Liver (tissue), 9 donors: Measurements from ENCODE around the gene NPAS4. TPM values are rescaled to one million over a fixed set of nuclear protein-coding genes. Genes with fewer than 3 reads are reported as not detected.

Experiments used
- DNase-seq: peaks from one replicate; pipeline ENCODE4 v3.0.0-alpha.2; 2017; ENCODE audit warnings: low spot score
- H3K27ac ChIP-seq, 2 donors: one replicate each; pipeline ENCODE4 v1.7.0; 2013; ENCODE audit warnings: inconsistent platforms in 2 of 2, low read length in 2 of 2, control low read depth in 1 of 2, low read depth in 1 of 2, mild to moderate bottlenecking in 1 of 2
- H3K27me3 ChIP-seq, 4 donors: one replicate each; pipeline versions ENCODE4 v1.6.1 to v1.7.0; 2013; ENCODE audit warnings: low read length in 3 of 4, inconsistent platforms in 1 of 4, mild to moderate bottlenecking in 1 of 4, moderate library complexity in 1 of 4; ENCODE audit not compliant: control insufficient read depth in 4 of 4, insufficient read depth in 4 of 4
- H3K36me3 ChIP-seq, 4 donors: one replicate each; pipeline versions ENCODE4 v1.6.1 to v1.7.0; 2013; ENCODE audit warnings: low read length in 3 of 4, mild to moderate bottlenecking in 3 of 4, low read depth in 1 of 4, moderate library complexity in 1 of 4; ENCODE audit not compliant: control insufficient read depth in 4 of 4, insufficient read depth in 3 of 4
- H3K4me1 ChIP-seq, 4 donors: one replicate each; pipeline versions ENCODE4 v1.6.1 to v1.7.0; 2013; ENCODE audit warnings: low read length in 3 of 4, mild to moderate bottlenecking in 3 of 4, moderate library complexity in 1 of 4; ENCODE audit not compliant: control insufficient read depth in 4 of 4, insufficient read depth in 4 of 4
- H3K4me3 ChIP-seq, 3 donors: one replicate each; pipeline versions ENCODE4 v1.6.1 to v1.7.0; 2013; ENCODE audit warnings: low read length in 3 of 3, control low read depth in 1 of 3, low read depth in 1 of 3, mild to moderate bottlenecking in 1 of 3
- H3K9ac ChIP-seq, 2 donors: one replicate each; pipeline ENCODE4 v1.7.0; 2013; ENCODE audit warnings: low read length in 2 of 2, mild to moderate bottlenecking in 2 of 2, moderate library complexity in 2 of 2, control low read depth in 1 of 2, low read depth in 1 of 2
- H3K9me3 ChIP-seq, 4 donors: one replicate each; pipeline versions ENCODE4 v1.6.1 to v1.7.0; 2013; ENCODE audit warnings: low read length in 3 of 4; ENCODE audit not compliant: control insufficient read depth in 4 of 4
- EGR1 ChIP-seq, 2 donors: IDR thresholded peaks; 2 replicates each; pipeline ENCODE4 v1.6.1; 2016 to 2018; ENCODE audit warnings: antibody characterized with exemption in 2 of 2, low read depth in 2 of 2
- FOXA1 ChIP-seq: IDR thresholded peaks from 2 replicates; pipeline ENCODE4 v1.6.1; 2016; ENCODE audit warnings: antibody characterized with exemption
- FOXA2 ChIP-seq: IDR thresholded peaks from 2 replicates; pipeline ENCODE4 v1.6.1; 2016; ENCODE audit warnings: antibody characterized with exemption
- GABPA ChIP-seq, 2 donors: IDR thresholded peaks in 1 of 2; conservative IDR thresholded peaks in 1 of 2; 2 replicates each; pipeline ENCODE4 v1.6.1; 2016; ENCODE audit warnings: antibody characterized with exemption in 2 of 2, mild to moderate bottlenecking in 1 of 2, moderate library complexity in 1 of 2
- HNF4A ChIP-seq, 2 donors: conservative IDR thresholded peaks; 2 replicates each; pipeline ENCODE4 v1.6.1; 2016; ENCODE audit warnings: antibody characterized with exemption in 2 of 2, mild to moderate bottlenecking in 2 of 2
- HNF4G ChIP-seq: IDR thresholded peaks from 2 replicates; pipeline ENCODE4 v1.6.1; 2016; ENCODE audit warnings: antibody characterized with exemption
- JUND ChIP-seq, 2 donors: IDR thresholded peaks; 2 replicates each; pipeline ENCODE4 v1.6.1; 2016; ENCODE audit warnings: antibody characterized with exemption in 2 of 2
- RAD21 ChIP-seq, 2 donors: IDR thresholded peaks; 2 replicates each; pipeline ENCODE4 v1.6.1; 2016; ENCODE audit warnings: antibody characterized with exemption in 2 of 2, mild to moderate bottlenecking in 2 of 2
- SP1 ChIP-seq: IDR thresholded peaks from 2 replicates; pipeline ENCODE4 v1.6.1; 2018; ENCODE audit warnings: antibody characterized with exemption, mild to moderate bottlenecking
- YY1 ChIP-seq: IDR thresholded peaks from 2 replicates; pipeline ENCODE4 v1.6.1; 2016; ENCODE audit warnings: antibody characterized with exemption, mild to moderate bottlenecking
- WGBS: extraction: QIAGEN DNeasy Blood & Tissue Kit; methylation state at CpG from one replicate; pipeline ENCODE4 v1.1.7; 2013; 5-methylcytosine and 5-hydroxymethylcytosine counted together
- polyA plus RNA-seq, 2 donors: library from polyadenylated mRNA; stranded (reverse) in 1 of 2; unstranded in 1 of 2; fragments of 200-250 nt in 1 of 2; fragments of >200 nt in 1 of 2; fragmentation: Nextera tagmentation in 1 of 2; extraction: Ambion mirVana in 1 of 2; gene quantifications; one replicate each; pipeline versions ENCODE4 v1.2.1 to v1.2.3, GENCODE V29; 2013 to 2015
- total RNA-seq, 2 donors: library from RNA; depleted of rRNA; stranded (reverse); fragments of >200 nt; gene quantifications; one replicate each; pipeline ENCODE4 v1.2.3, GENCODE V29; 2014
- TF ChIP-seq, protein P1 (sequence below): fragments of 150-350 bp; IDR thresholded peaks from 2 replicates; pipeline ENCODE4 v1.5.1; 2017; ENCODE audit warnings: improper control_type of control experiment, low read depth, low read length; ENCODE audit not compliant: missing input control
- TF ChIP-seq, protein P2 (sequence below): IDR thresholded peaks from 2 replicates; pipeline ENCODE4 v1.6.1; 2016; ENCODE audit warnings: antibody characterized with exemption, mild to moderate bottlenecking
- TF ChIP-seq, protein P3 (sequence below): IDR thresholded peaks from 2 replicates; pipeline ENCODE4 v1.6.1; 2016; ENCODE audit warnings: antibody characterized with exemption
- TF ChIP-seq, protein P4 (sequence below): IDR thresholded peaks from 2 replicates; pipeline ENCODE4 v1.6.1; 2016; ENCODE audit warnings: antibody characterized with exemption
- TF ChIP-seq, protein P5 (sequence below): IDR thresholded peaks from 2 replicates; pipeline ENCODE4 v1.6.1; 2016; ENCODE audit warnings: antibody characterized with exemption
- donor health status: healthy.
- donor health status: healthy.
- donor health status: healthy.
- donor health status: healthy.
- donor health status: healthy.

NPAS4 gene
- total and polyA plus RNA-seq, 4 donors: 0.01 TPM; not detected in 3

DNA sequence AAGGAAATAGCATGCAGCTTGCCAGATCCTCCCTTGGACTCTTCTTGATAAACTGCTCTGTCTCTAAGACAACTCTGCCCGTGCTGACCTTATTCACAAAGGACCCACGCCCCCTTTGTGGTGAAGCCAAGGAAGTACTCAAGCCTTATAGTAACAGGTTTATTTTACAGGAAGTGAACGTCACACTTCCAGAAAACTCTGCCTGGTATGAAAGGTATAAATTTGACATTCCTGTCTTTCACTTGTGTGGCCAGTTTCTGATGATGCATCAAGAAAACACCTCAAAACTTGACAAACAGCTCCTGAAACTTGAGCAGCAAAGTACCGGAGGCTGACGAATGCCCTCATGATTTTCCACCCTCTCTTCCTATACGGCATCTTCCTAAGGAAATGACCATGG is 33.4 kb downstream of the NPAS4 start:
- WGBS: 43% methylated on average over 6 of the region's 6 CpGs
- H3K36me3 ChIP-seq: no peaks in the 10 kb centered on the region
- no peaks in the 10 kb centered on the region for H3K9me3 ChIP-seq
- no peak overlapping the region for H3K4me3 ChIP-seq
- peaks cover 0 to 2% (median 0%) of the 10 kb centered on the region in 4 donors for H3K27me3 ChIP-seq
- no peak overlapping the region for H3K27ac ChIP-seq
- DNase-seq: no peak
- H3K9ac ChIP-seq: no peak overlapping the region
- no peaks in the 10 kb centered on the region for H3K4me1 ChIP-seq
- TF ChIP-seq JUND (IDR thresholded peaks at IDR 0.05) (no peak), HNF4G (no peak), FOXA1 (no peak), EGR1 (IDR thresholded peaks at IDR 0.05; ENCODE audit: low read depth in 2 of 2) (no peak), GABPA (IDR thresholded peaks at IDR 0.05 in 1 of 2, conservative IDR thresholded peaks at IDR 0.05 in 1 of 2) (no peak), FOXA2 (no peak), SP1 (no peak), YY1 (no peak)
- TF ChIP-seq, protein P1, sequence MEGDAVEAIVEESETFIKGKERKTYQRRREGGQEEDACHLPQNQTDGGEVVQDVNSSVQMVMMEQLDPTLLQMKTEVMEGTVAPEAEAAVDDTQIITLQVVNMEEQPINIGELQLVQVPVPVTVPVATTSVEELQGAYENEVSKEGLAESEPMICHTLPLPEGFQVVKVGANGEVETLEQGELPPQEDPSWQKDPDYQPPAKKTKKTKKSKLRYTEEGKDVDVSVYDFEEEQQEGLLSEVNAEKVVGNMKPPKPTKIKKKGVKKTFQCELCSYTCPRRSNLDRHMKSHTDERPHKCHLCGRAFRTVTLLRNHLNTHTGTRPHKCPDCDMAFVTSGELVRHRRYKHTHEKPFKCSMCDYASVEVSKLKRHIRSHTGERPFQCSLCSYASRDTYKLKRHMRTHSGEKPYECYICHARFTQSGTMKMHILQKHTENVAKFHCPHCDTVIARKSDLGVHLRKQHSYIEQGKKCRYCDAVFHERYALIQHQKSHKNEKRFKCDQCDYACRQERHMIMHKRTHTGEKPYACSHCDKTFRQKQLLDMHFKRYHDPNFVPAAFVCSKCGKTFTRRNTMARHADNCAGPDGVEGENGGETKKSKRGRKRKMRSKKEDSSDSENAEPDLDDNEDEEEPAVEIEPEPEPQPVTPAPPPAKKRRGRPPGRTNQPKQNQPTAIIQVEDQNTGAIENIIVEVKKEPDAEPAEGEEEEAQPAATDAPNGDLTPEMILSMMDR: no peak
- TF ChIP-seq, protein P2, sequence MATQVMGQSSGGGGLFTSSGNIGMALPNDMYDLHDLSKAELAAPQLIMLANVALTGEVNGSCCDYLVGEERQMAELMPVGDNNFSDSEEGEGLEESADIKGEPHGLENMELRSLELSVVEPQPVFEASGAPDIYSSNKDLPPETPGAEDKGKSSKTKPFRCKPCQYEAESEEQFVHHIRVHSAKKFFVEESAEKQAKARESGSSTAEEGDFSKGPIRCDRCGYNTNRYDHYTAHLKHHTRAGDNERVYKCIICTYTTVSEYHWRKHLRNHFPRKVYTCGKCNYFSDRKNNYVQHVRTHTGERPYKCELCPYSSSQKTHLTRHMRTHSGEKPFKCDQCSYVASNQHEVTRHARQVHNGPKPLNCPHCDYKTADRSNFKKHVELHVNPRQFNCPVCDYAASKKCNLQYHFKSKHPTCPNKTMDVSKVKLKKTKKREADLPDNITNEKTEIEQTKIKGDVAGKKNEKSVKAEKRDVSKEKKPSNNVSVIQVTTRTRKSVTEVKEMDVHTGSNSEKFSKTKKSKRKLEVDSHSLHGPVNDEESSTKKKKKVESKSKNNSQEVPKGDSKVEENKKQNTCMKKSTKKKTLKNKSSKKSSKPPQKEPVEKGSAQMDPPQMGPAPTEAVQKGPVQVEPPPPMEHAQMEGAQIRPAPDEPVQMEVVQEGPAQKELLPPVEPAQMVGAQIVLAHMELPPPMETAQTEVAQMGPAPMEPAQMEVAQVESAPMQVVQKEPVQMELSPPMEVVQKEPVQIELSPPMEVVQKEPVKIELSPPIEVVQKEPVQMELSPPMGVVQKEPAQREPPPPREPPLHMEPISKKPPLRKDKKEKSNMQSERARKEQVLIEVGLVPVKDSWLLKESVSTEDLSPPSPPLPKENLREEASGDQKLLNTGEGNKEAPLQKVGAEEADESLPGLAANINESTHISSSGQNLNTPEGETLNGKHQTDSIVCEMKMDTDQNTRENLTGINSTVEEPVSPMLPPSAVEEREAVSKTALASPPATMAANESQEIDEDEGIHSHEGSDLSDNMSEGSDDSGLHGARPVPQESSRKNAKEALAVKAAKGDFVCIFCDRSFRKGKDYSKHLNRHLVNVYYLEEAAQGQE: no peak
- TF ChIP-seq, protein P3, sequence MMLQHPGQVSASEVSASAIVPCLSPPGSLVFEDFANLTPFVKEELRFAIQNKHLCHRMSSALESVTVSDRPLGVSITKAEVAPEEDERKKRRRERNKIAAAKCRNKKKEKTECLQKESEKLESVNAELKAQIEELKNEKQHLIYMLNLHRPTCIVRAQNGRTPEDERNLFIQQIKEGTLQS: no peak
- TF ChIP-seq, protein P4, sequence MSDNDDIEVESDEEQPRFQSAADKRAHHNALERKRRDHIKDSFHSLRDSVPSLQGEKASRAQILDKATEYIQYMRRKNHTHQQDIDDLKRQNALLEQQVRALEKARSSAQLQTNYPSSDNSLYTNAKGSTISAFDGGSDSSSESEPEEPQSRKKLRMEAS: no peak

DNA sequence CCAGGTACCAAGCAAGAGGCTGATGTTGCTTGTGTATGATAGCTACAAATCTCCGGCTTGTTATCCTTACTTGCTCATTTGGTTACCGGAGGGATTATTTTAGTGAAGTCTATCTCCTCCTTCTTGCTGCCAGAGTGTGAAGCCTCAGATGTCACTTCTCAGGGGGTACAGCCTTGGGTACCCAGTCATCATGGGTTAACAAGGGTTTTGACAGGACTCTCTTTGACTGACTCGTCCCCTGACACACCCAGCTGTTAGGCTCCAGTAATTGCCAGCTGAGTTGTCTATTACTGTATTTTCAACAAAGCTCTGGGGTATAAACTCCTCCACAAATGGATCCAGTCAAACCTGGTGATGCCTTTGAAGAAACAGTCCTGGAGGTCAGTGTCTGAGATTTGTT is 34.0 kb downstream of the NPAS4 start:
- Histone ChIP-seq H3K9me3 (no peaks in the 10 kb centered on the region), H3K36me3 (no peaks in the 10 kb centered on the region), H3K4me1 (no peaks in the 10 kb centered on the region), H3K4me3 (no peak overlapping the region), H3K9ac (no peak overlapping the region), H3K27ac (no peak overlapping the region), H3K27me3 (peaks cover 0 to 2% (median 0%) of the 10 kb centered on the region in 4 donors)
- 63% methylated on average over 3 of the region's 3 CpGs for WGBS
- TF ChIP-seq, protein P5, sequence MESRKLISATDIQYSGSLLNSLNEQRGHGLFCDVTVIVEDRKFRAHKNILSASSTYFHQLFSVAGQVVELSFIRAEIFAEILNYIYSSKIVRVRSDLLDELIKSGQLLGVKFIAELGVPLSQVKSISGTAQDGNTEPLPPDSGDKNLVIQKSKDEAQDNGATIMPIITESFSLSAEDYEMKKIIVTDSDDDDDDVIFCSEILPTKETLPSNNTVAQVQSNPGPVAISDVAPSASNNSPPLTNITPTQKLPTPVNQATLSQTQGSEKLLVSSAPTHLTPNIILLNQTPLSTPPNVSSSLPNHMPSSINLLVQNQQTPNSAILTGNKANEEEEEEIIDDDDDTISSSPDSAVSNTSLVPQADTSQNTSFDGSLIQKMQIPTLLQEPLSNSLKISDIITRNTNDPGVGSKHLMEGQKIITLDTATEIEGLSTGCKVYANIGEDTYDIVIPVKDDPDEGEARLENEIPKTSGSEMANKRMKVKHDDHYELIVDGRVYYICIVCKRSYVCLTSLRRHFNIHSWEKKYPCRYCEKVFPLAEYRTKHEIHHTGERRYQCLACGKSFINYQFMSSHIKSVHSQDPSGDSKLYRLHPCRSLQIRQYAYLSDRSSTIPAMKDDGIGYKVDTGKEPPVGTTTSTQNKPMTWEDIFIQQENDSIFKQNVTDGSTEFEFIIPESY: no peak
- no peak for TF ChIP-seq YY1
- TF ChIP-seq SP1: no peak
- no peak for TF ChIP-seq FOXA1
- TF ChIP-seq HNF4A (conservative IDR thresholded peaks at IDR 0.05): no peak
- TF ChIP-seq, protein P4: no peak
- no peak for TF ChIP-seq EGR1 (IDR thresholded peaks at IDR 0.05; ENCODE audit: low read depth in 2 of 2)
- no peak for TF ChIP-seq RAD21 (IDR thresholded peaks at IDR 0.05)
- TF ChIP-seq FOXA2: no peak
- no peak for TF ChIP-seq GABPA (IDR thresholded peaks at IDR 0.05 in 1 of 2, conservative IDR thresholded peaks at IDR 0.05 in 1 of 2)
- DNase-seq: no peak
